GM20431 (cell line): ENCODE results near the gene REM2.

Experiments used
- in situ Hi-C: fragments of 300-500 bp; cut with MseI, MboI; formaldehyde crosslinking; loops from one replicate; pipeline ENCODE4 v1.15.0; 2020; ENCODE audit warnings: low sequenced_read_pairs; ENCODE audit not compliant: unreplicated experiment

Gene REM2

GRCh38 chr14:22846811-22847307 lies 36.2 kb upstream of the REM2 start:
- in situ Hi-C loops = loop anchor here (25.0 kb wide), 1 partner anchor 460 kb away; no protein-coding TSS in a partner anchor

GRCh38 chr14:22847661-22848341 lies 35.2 kb upstream of the REM2 start:
- in situ Hi-C loops = loop anchor here (25.0 kb wide), 1 partner anchor 460 kb away; no protein-coding TSS in a partner anchor

- in situ Hi-C loops = loop anchor here (25.0 kb wide), 1 partner anchor 461 kb away; no protein-coding TSS in a partner anchor
Observed at GRCh38 chr14:22848351-22849164, 34.5 kb upstream of the REM2 start.

GRCh38 chr14:22849212-22849819 lies 33.7 kb upstream of the REM2 start:
- in situ Hi-C loops = loop anchor here (25.0 kb wide), 1 partner anchor 462 kb away; no protein-coding TSS in a partner anchor

GRCh38 chr14:22850944-22851764 lies 31.9 kb upstream of the REM2 start:
- in situ Hi-C loops = loop anchor here (25.0 kb wide), 2 partner anchors 189 to 264 kb away; partner anchors contain the start of genes ABHD4 and DAD1

GRCh38 chr14:22852178-22852577 lies 30.8 kb upstream of the REM2 start:
- in situ Hi-C loops = loop anchor here (25.0 kb wide), 2 partner anchors 190 to 265 kb away; partner anchors contain the start of genes ABHD4 and DAD1

GRCh38 chr14:22852599-22852939 lies 30.5 kb upstream of the REM2 start:
- in situ Hi-C loops = loop anchor here (25.0 kb wide), 2 partner anchors 190 to 265 kb away; partner anchors contain the start of genes ABHD4 and DAD1

GRCh38 chr14:22852940-22853767 lies 29.9 kb upstream of the REM2 start:
- in situ Hi-C loops = loop anchor here (25.0 kb wide), 2 partner anchors 191 to 266 kb away; partner anchors contain the start of genes ABHD4 and DAD1

- in situ Hi-C loops = loop anchor here (25.0 kb wide), 2 partner anchors 192 to 267 kb away; partner anchors contain the start of genes ABHD4 and DAD1
Observed at GRCh38 chr14:22854296-22854695, 28.7 kb upstream of the REM2 start.

- in situ Hi-C loops = loop anchor here (25.0 kb wide), 2 partner anchors 193 to 268 kb away; partner anchors contain the start of genes ABHD4 and DAD1
Observed at GRCh38 chr14:22854963-22855724, 27.9 kb upstream of the REM2 start.

- in situ Hi-C loops = loop anchor here (25.0 kb wide), 2 partner anchors 194 to 269 kb away; partner anchors contain the start of genes ABHD4 and DAD1
Observed at GRCh38 chr14:22856428-22856827, 26.6 kb upstream of the REM2 start.

- in situ Hi-C loops = loop anchor here (25.0 kb wide), 2 partner anchors 198 to 273 kb away; partner anchors contain the start of genes ABHD4 and DAD1
Observed at GRCh38 chr14:22860377-22860776, 22.6 kb upstream of the REM2 start.

- in situ Hi-C loops = loop anchor here (25.0 kb wide), 2 partner anchors 199 to 274 kb away; partner anchors contain the start of genes ABHD4 and DAD1
Observed at GRCh38 chr14:22861651-22862050, 21.4 kb upstream of the REM2 start.

GRCh38 chr14:22864979-22865378 lies 18.0 kb upstream of the REM2 start:
- in situ Hi-C loops = loop anchor here (25.0 kb wide), 2 partner anchors 203 to 278 kb away; partner anchors contain the start of genes ABHD4 and DAD1

- in situ Hi-C loops = loop anchor here (25.0 kb wide), 2 partner anchors 203 to 278 kb away; partner anchors contain the start of genes ABHD4 and DAD1
Observed at GRCh38 chr14:22865424-22866405, 17.3 kb upstream of the REM2 start.

GRCh38 chr14:22866874-22867273 lies 16.1 kb upstream of the REM2 start:
- in situ Hi-C loops = loop anchor here (25.0 kb wide), 2 partner anchors 205 to 280 kb away; partner anchors contain the start of genes ABHD4 and DAD1
